Astrocyte (in vitro differentiated cells and primary cell): ENCODE data around the gene TRMT44. TPM values are rescaled to one million over a fixed set of nuclear protein-coding genes. Genes with fewer than 3 reads are reported as not detected.

Experiments
- DNase-seq: peaks from one replicate; pipeline ENCODE4 v3.0.0-alpha.2; 2010; ENCODE audit warnings: low read depth
- FAIRE-seq: peaks from 2 replicates; lab custom pipeline; 2011; peaks lifted over from hg19 to GRCh38; lab: Jason Lieb, UNC
- H2AFZ ChIP-seq: 2 replicates; pipeline ENCODE4 v1.6.0; 2012; ENCODE audit warnings: low read depth, low read length, inconsistent platforms
- H3K27ac ChIP-seq: 2 replicates; pipeline ENCODE4 v1.5.1; 2011; ENCODE audit warnings: low read depth, low read length, inconsistent platforms
- H3K27me3 ChIP-seq: 2 replicates; pipeline ENCODE4 v1.6.0; 2011; ENCODE audit warnings: low read length, inconsistent platforms; ENCODE audit not compliant: insufficient read depth
- H3K36me3 ChIP-seq: 2 replicates; pipeline ENCODE4 v1.5.1; 2011; ENCODE audit warnings: low read length, inconsistent platforms; ENCODE audit not compliant: insufficient read depth
- H3K4me1 ChIP-seq: 2 replicates; pipeline ENCODE4 v1.5.1; 2011; ENCODE audit warnings: low read length, inconsistent platforms; ENCODE audit not compliant: insufficient read depth
- H3K4me2 ChIP-seq: 2 replicates; pipeline ENCODE4 v1.6.0; 2012; ENCODE audit warnings: low read length, inconsistent platforms
- H3K4me3 ChIP-seq: 2 replicates; pipeline ENCODE4 v1.5.1; 2011; ENCODE audit warnings: low read depth, mild to moderate bottlenecking, low read length, inconsistent platforms; ENCODE audit not compliant: insufficient read depth
- H3K79me2 ChIP-seq: 2 replicates; pipeline ENCODE4 v1.6.0; 2012; ENCODE audit warnings: mild to moderate bottlenecking, low read length, inconsistent platforms; ENCODE audit not compliant: insufficient read depth
- H3K9ac ChIP-seq: 2 replicates; pipeline ENCODE4 v1.6.0; 2012; ENCODE audit warnings: mild to moderate bottlenecking, low read length, inconsistent platforms
- H3K9me3 ChIP-seq: 2 replicates; pipeline ENCODE4 v1.5.1; 2012; ENCODE audit warnings: low read depth, mild to moderate bottlenecking, low read length, inconsistent platforms; ENCODE audit not compliant: insufficient read depth
- H4K20me1 ChIP-seq: 2 replicates; pipeline ENCODE4 v1.6.0; 2012; ENCODE audit warnings: low read length, inconsistent platforms; ENCODE audit not compliant: insufficient read depth
- H3K27ac Mint-ChIP-seq: one replicate; pipeline ENCODE4 v1.8.0; 2021; ENCODE audit warnings: mild to moderate bottlenecking, mixed read lengths; ENCODE audit not compliant: unreplicated experiment
- H3K27me3 Mint-ChIP-seq: one replicate; pipeline ENCODE4 v1.8.0; 2021; ENCODE audit warnings: low read depth, mixed read lengths; ENCODE audit not compliant: unreplicated experiment
- H3K36me3 Mint-ChIP-seq: one replicate; pipeline ENCODE4 v1.8.0; 2021; ENCODE audit warnings: low read depth, mixed read lengths; ENCODE audit not compliant: unreplicated experiment
- H3K4me1 Mint-ChIP-seq: one replicate; pipeline ENCODE4 v1.8.0; 2021; ENCODE audit warnings: low read depth, mixed read lengths; ENCODE audit not compliant: unreplicated experiment
- H3K4me3 Mint-ChIP-seq: one replicate; pipeline ENCODE4 v1.8.0; 2021; ENCODE audit warnings: mild to moderate bottlenecking, moderate library complexity, mixed read lengths; ENCODE audit not compliant: unreplicated experiment
- H3K9me3 Mint-ChIP-seq: one replicate; pipeline ENCODE4 v1.8.0; 2021; ENCODE audit warnings: mild to moderate bottlenecking, mixed read lengths; ENCODE audit not compliant: unreplicated experiment
- CTCF ChIP-seq: IDR thresholded peaks from 2 replicates; pipeline ENCODE4 v1.5.1; 2011; ENCODE audit warnings: low read depth, mild to moderate bottlenecking, inconsistent platforms, low read length, moderate library complexity; ENCODE audit not compliant: insufficient read depth
- EZH2 ChIP-seq: IDR thresholded peaks from 2 replicates; pipeline ENCODE4 v1.6.1; 2012; ENCODE audit warnings: mild to moderate bottlenecking, low read length, inconsistent platforms; ENCODE audit not compliant: insufficient read depth
- total RNA-seq: library from RNA; stranded (reverse); gene quantifications from 2 replicates; pipeline ENCODE4 v1.2.1, GENCODE V29; 2021

The TRMT44 gene
- total RNA-seq, 1 donor from 2014 or later = 18.0 TPM

DNA sequence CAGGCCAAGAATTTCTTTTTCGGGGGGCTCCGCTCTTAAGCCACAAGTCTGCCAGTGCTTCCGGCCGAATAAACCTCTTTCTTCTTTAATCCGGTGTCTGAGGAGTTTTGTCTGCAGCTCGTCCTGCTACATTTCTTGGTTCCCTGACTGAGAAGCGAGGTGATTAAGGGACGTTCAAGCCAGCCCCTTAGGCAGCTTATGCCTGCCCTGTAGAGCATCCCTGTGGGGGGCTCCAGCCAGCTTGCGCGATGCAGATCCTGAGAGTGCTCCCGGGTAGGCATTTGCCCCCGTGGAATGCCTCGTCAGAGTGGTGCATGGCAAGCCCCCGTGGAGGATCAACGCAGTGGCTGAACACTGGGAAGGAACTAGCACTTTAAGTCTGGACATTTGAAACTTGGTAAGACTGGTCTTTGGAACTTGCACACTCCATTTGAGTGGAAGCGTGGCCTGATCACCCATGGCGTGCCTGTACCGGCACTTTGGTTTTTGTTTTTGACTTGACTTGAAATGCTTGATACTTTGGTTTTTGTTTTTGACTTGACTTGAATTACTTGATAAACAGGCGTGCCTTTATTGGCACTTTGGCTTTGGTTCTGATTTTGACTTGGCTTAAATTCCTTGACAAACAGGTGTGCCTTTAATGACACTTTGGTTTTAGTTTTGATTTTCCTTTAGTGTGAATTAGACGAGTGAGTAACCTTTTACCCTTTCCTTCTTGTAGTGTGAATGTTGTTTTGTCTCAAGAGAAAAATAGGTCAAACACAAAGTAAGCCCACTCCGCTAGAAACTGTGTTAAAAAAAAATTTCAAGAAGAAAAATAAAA, 6.1 kb upstream of the TRMT44 start:
- Mint-ChIP-seq H3K4me1 (peaks cover 20% of the 10 kb centered on the region), H3K36me3 (no peaks in the 10 kb centered on the region), H3K4me3 (no peak overlapping the region), H3K27ac (no peak overlapping the region), H3K9me3 (peaks cover 2% of the 10 kb centered on the region), H3K27me3 (no peaks in the 10 kb centered on the region)
- Histone ChIP-seq H3K9me3 (no peaks in the 10 kb centered on the region), H3K4me2 (no peak overlapping the region), H3K4me1 (peaks cover 3% of the 10 kb centered on the region), H2AFZ (no peak overlapping the region), H3K9ac (no peak overlapping the region), H3K4me3 (no peak overlapping the region), H3K79me2 (peaks cover 23% of the 10 kb centered on the region), H3K27me3 (no peaks in the 10 kb centered on the region), H4K20me1 (peaks cover 6% of the 10 kb centered on the region), H3K36me3 (no peaks in the 10 kb centered on the region), H3K27ac (no peak overlapping the region)
- DNase-seq (no peak), FAIRE-seq (no peak)
- no peak for TF ChIP-seq EZH2
- no peak for TF ChIP-seq CTCF

- no peak overlapping the region for H3K27ac ChIP-seq
- H3K9ac ChIP-seq = no peak overlapping the region
- Mint-ChIP-seq H3K4me3 (peak overlapping the region; percentile 61), H3K27ac (no peak overlapping the region), H3K36me3 (no peaks in the 10 kb centered on the region), H3K4me1 (peaks cover 24% of the 10 kb centered on the region), H3K27me3 (no peaks in the 10 kb centered on the region), H3K9me3 (no peaks in the 10 kb centered on the region)
- H3K27me3 ChIP-seq = no peaks in the 10 kb centered on the region
- FAIRE-seq (no peak), DNase-seq (no peak)
- H3K79me2 ChIP-seq = peaks cover 32% of the 10 kb centered on the region
- no peak overlapping the region for H2AFZ ChIP-seq
- no peaks in the 10 kb centered on the region for H3K9me3 ChIP-seq
- H3K36me3 ChIP-seq = no peaks in the 10 kb centered on the region
- no peak for TF ChIP-seq EZH2
- no peak for TF ChIP-seq CTCF
- peaks cover 9% of the 10 kb centered on the region for H3K4me1 ChIP-seq
- H4K20me1 ChIP-seq = peaks cover 6% of the 10 kb centered on the region
- H3K4me2 ChIP-seq = peak overlapping the region; percentile 44
- H3K4me3 ChIP-seq = no peak overlapping the region
These were observed 4.9 kb upstream of the TRMT44 start for GRCh38 chr4:8435656-8436121.

DNA sequence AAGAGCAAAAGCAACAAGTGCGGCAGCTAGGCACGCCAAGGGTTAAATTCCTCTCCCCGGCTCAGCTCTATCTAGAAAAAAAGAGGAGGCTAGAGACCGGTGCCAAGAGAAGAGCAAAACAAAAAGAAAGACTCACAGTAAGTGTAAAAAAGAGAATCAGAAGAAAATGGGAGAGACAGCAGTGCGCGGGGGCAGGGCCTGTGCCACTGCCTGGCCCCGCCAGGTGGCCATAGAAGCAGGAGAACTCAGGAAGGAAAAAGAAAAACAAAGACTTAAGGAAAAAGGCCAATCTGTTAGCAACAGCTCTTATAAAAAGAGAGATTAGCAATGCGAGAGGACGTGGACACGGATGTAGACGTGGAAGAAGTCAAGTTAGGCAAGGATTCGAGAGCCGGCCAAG, 3.3 kb upstream of the TRMT44 start:
- Histone ChIP-seq H2AFZ (peak overlapping the region; percentile 43), H3K36me3 (no peaks in the 10 kb centered on the region), H3K9me3 (no peaks in the 10 kb centered on the region), H3K4me2 (peak overlapping the region; percentile 54), H3K4me1 (peaks cover 18% of the 10 kb centered on the region), H3K79me2 (peaks cover 48% of the 10 kb centered on the region), H3K27ac (no peak overlapping the region), H3K4me3 (no peak overlapping the region), H3K27me3 (no peaks in the 10 kb centered on the region), H4K20me1 (peaks cover 15% of the 10 kb centered on the region), H3K9ac (peak overlapping the region; percentile 23)
- DNase-seq (no peak), FAIRE-seq (no peak)
- Mint-ChIP-seq H3K27me3 (no peaks in the 10 kb centered on the region), H3K27ac (peak overlapping the region; percentile 53), H3K4me1 (peaks cover 32% of the 10 kb centered on the region), H3K9me3 (no peaks in the 10 kb centered on the region), H3K4me3 (peak overlapping the region; percentile 75), H3K36me3 (no peaks in the 10 kb centered on the region)
- no peak for TF ChIP-seq EZH2
